ENCODE data around the gene ANKRD16.
"Not testable (repeated sequence)": the region's sequence is repeated elsewhere in the genome, so short reads cannot be mapped to it uniquely, and the experiment has no call there.

The ANKRD16 gene

GRCh38 chr10:5843686-5844344, 45.9 kb downstream of the ANKRD16 start:
- Histone ChIP-seq H3K79me2 (ENCODE audit: insufficient read depth, low read length) (no peaks in the 10 kb centered on the region), H2AFZ (ENCODE audit: low read depth, low read length) (no peak overlapping the region), H3K9me3 (ENCODE audit: insufficient read depth, low read length, severe bottlenecking) (no peaks in the 10 kb centered on the region), H3K36me3 (ENCODE audit: insufficient read depth, low read length) (no peaks in the 10 kb centered on the region), H4K20me1 (ENCODE audit: insufficient read depth, low read length) (no peaks in the 10 kb centered on the region), H3K27me3 (ENCODE audit: insufficient read depth, low read length, poor library complexity) (no peaks in the 10 kb centered on the region), H3K27ac (ENCODE audit: low read length) (no peak overlapping the region), H3K4me3 (ENCODE audit: low read depth in 1 of 2, low read length in 2 of 2) (no peak overlapping the region), H3K9ac (ENCODE audit: low read depth, low read length) (no peak overlapping the region), H3K4me1 (ENCODE audit: insufficient read depth, low read length) (no peaks in the 10 kb centered on the region), H3K4me2 (ENCODE audit: insufficient read depth, low read length) (no peak overlapping the region)
- TF ChIP-seq CTCF (IDR thresholded peaks at IDR 0.05; ENCODE audit: borderline replicate concordance, extremely low read depth, low read length, poor library complexity, severe bottlenecking) (no peak), EZH2 (IDR thresholded peaks at IDR 0.05; ENCODE audit: borderline replicate concordance, low read depth, low read length, severe bottlenecking) (no peak)
- DNase-seq = no peak
- no peak for ATAC-seq (ENCODE audit: insufficient read depth, low read depth)

- Histone ChIP-seq H3K4me2 (ENCODE audit: insufficient read depth, low read length) (no peak overlapping the region), H3K4me3 (ENCODE audit: low read depth in 1 of 2, low read length in 2 of 2) (no peak overlapping the region), H2AFZ (ENCODE audit: low read depth, low read length) (no peak overlapping the region), H3K79me2 (ENCODE audit: insufficient read depth, low read length) (no peaks in the 10 kb centered on the region), H3K9ac (ENCODE audit: low read depth, low read length) (no peak overlapping the region), H3K27ac (ENCODE audit: low read length) (no peak overlapping the region), H3K4me1 (ENCODE audit: insufficient read depth, low read length) (no peaks in the 10 kb centered on the region), H3K9me3 (ENCODE audit: insufficient read depth, low read length, severe bottlenecking) (no peaks in the 10 kb centered on the region), H3K27me3 (ENCODE audit: insufficient read depth, low read length, poor library complexity) (no peaks in the 10 kb centered on the region), H3K36me3 (ENCODE audit: insufficient read depth, low read length) (no peaks in the 10 kb centered on the region), H4K20me1 (ENCODE audit: insufficient read depth, low read length) (no peaks in the 10 kb centered on the region)
- no peak for DNase-seq
- ATAC-seq (ENCODE audit: insufficient read depth, low read depth) = no peak
- no peak for TF ChIP-seq EZH2 (IDR thresholded peaks at IDR 0.05; ENCODE audit: borderline replicate concordance, low read depth, low read length, severe bottlenecking)
- no peak for TF ChIP-seq CTCF (IDR thresholded peaks at IDR 0.05; ENCODE audit: borderline replicate concordance, extremely low read depth, low read length, poor library complexity, severe bottlenecking)
Measured at GRCh38 chr10:5841965-5842364, 47.7 kb downstream of the ANKRD16 start.

GRCh38 chr10:5840314-5841307, 49.1 kb downstream of the ANKRD16 start:
- no peak for ATAC-seq (ENCODE audit: insufficient read depth, low read depth)
- no peaks in the 10 kb centered on the region for H3K4me1 ChIP-seq (ENCODE audit: insufficient read depth, low read length)
- no peaks in the 10 kb centered on the region for H3K79me2 ChIP-seq (ENCODE audit: insufficient read depth, low read length)
- no peaks in the 10 kb centered on the region for H3K36me3 ChIP-seq (ENCODE audit: insufficient read depth, low read length)
- no peaks in the 10 kb centered on the region for H3K9me3 ChIP-seq (ENCODE audit: insufficient read depth, low read length, severe bottlenecking)
- H3K4me2 ChIP-seq (ENCODE audit: insufficient read depth, low read length) = no peak overlapping the region
- H4K20me1 ChIP-seq (ENCODE audit: insufficient read depth, low read length) = no peaks in the 10 kb centered on the region
- H3K27ac ChIP-seq (ENCODE audit: low read length) = no peak overlapping the region
- no peak overlapping the region for H2AFZ ChIP-seq (ENCODE audit: low read depth, low read length)
- no peaks in the 10 kb centered on the region for H3K27me3 ChIP-seq (ENCODE audit: insufficient read depth, low read length, poor library complexity)
- H3K9ac ChIP-seq (ENCODE audit: low read depth, low read length) = no peak overlapping the region
- no peak for TF ChIP-seq EZH2 (IDR thresholded peaks at IDR 0.05; ENCODE audit: borderline replicate concordance, low read depth, low read length, severe bottlenecking)
- TF ChIP-seq CTCF (IDR thresholded peaks at IDR 0.05; ENCODE audit: borderline replicate concordance, extremely low read depth, low read length, poor library complexity, severe bottlenecking) = no peak
- no peak overlapping the region for H3K4me3 ChIP-seq (ENCODE audit: low read depth in 1 of 2, low read length in 2 of 2)
- DNase-seq = no peak

GRCh38 chr10:5836181-5836580, 53.5 kb downstream of the ANKRD16 start:
- not testable (repeated sequence) for H3K4me2 ChIP-seq (ENCODE audit: insufficient read depth, low read length); H3K4me1 ChIP-seq (ENCODE audit: insufficient read depth, low read length); H3K27me3 ChIP-seq (ENCODE audit: insufficient read depth, low read length, poor library complexity)

More at GRCh38 chr10:5836181-5836580, 53.5 kb downstream of the ANKRD16 start:
- H3K27ac ChIP-seq (ENCODE audit: low read length); H3K9me3 ChIP-seq (ENCODE audit: insufficient read depth, low read length, severe bottlenecking); ATAC-seq (ENCODE audit: insufficient read depth, low read depth); H4K20me1 ChIP-seq (ENCODE audit: insufficient read depth, low read length); H3K4me3 ChIP-seq (ENCODE audit: low read depth in 1 of 2, low read length in 2 of 2); H3K9ac ChIP-seq (ENCODE audit: low read depth, low read length); H3K36me3 ChIP-seq (ENCODE audit: insufficient read depth, low read length); H2AFZ ChIP-seq (ENCODE audit: low read depth, low read length); DNase-seq; H3K79me2 ChIP-seq (ENCODE audit: insufficient read depth, low read length): not testable (repeated sequence)

Data from DND-41 (cell line).